ENCODE data around the gene CNIH2. TPM values are rescaled to one million over a fixed set of nuclear protein-coding genes. Genes with fewer than 3 reads are reported as not detected.

Gene CNIH2
- total RNA-seq: 0.73 TPM in 1 of 2 replicates, not detected in the other

GRCh38 chr11:66277471-66278362, at the start of gene CNIH2:
Gene CNIH2, plus strand, starts transcription at chr11:66278175. Its CDS starts 282 bp downstream, at chr11:66278457.

GRCh38 chr11:66268244-66268951, 9.6 kb upstream of the CNIH2 start, which contains the start of gene RAB1B:
Gene RAB1B, plus strand, starts transcription at chr11:66268639. Its CDS starts 41 bp downstream, at chr11:66268680.

GRCh38 chr11:66288671-66289547, 10.9 kb downstream of the CNIH2 start, which contains the start of gene YIF1A:
Gene YIF1A, minus strand, starts transcription at chr11:66289143. Its CDS starts 158 bp downstream, at chr11:66288985.

GRCh38 chr11:66291706-66292542, 13.9 kb downstream of the CNIH2 start, which contains the start of gene TMEM151A:
Gene TMEM151A, plus strand, starts transcription at chr11:66291894. Its CDS starts 120 bp downstream, at chr11:66292014.

GRCh38 chr11:66316849-66317251, 38.9 kb downstream of the CNIH2 start, which contains the start of gene CD248:
Gene CD248, minus strand, starts transcription at chr11:66317044. Its CDS starts 17 bp downstream, at chr11:66317027.

Other genes starting within 250 kb of the CNIH2 start
- gene GAL3ST3, start 229.0 kb upstream of the CNIH2 start, total RNA-seq: not detected in 2 replicates
- gene SF3B2, start 225.8 kb upstream of the CNIH2 start, total RNA-seq: 154 and 157 TPM in 2 replicates
- 15.8 and 21.3 TPM in 2 replicates for gene PACS1, start 207.9 kb upstream of the CNIH2 start, total RNA-seq
- 14.0 and 17.0 TPM in 2 replicates for gene KLC2, start 20.5 kb upstream of the CNIH2 start, total RNA-seq
- 81.6 and 93.1 TPM in 2 replicates for gene RAB1B, start 9.5 kb upstream of the CNIH2 start, total RNA-seq
- 167 and 193 TPM in 2 replicates for gene YIF1A, start 11.0 kb downstream of the CNIH2 start, total RNA-seq
- under 0.01 and 0.20 TPM in 2 replicates for gene TMEM151A, start 13.7 kb downstream of the CNIH2 start, total RNA-seq
- 63.5 and 135 TPM in 2 replicates for gene CD248, start 38.9 kb downstream of the CNIH2 start, total RNA-seq
- gene RIN1, start 58.3 kb downstream of the CNIH2 start, total RNA-seq: 53.3 and 68.2 TPM in 2 replicates
- gene BRMS1, start 66.9 kb downstream of the CNIH2 start, total RNA-seq: 39.7 and 45.0 TPM in 2 replicates
- 17.2 and 19.8 TPM in 2 replicates for gene B4GAT1, start 69.5 kb downstream of the CNIH2 start, total RNA-seq
- gene SLC29A2, start 93.6 kb downstream of the CNIH2 start, total RNA-seq: 0.37 and 0.39 TPM in 2 replicates
- not detected in 2 replicates for gene NPAS4, start 142.9 kb downstream of the CNIH2 start, total RNA-seq
- 38.9 and 43.7 TPM in 2 replicates for gene MRPL11, start 160.7 kb downstream of the CNIH2 start, total RNA-seq
- gene PELI3, start 188.7 kb downstream of the CNIH2 start, total RNA-seq: 8.5 and 11.5 TPM in 2 replicates
- 43.4 and 48.5 TPM in 2 replicates for gene DPP3, start 202.3 kb downstream of the CNIH2 start, total RNA-seq
- gene BBS1, start 232.5 kb downstream of the CNIH2 start, total RNA-seq: 29.1 and 31.2 TPM in 2 replicates